HepG2 (cell line): Measurements from ENCODE around the gene MINDY3. TPM values are rescaled to one million over a fixed set of nuclear protein-coding genes. Genes with fewer than 3 reads are reported as not detected.

Source experiments
- FOXP1 ChIP-seq, 2 experiments: fragments of 450-650 bp in 1 of 2; IDR thresholded peaks; 2 replicates each; pipeline ENCODE4 v1.6.1; 2017 to 2018; ENCODE audit warnings: antibody characterized with exemption in 1 of 2
- GFI1 ChIP-seq: sonication (generic); formaldehyde crosslinking; IDR thresholded peaks from 2 replicates; pipeline ENCODE4 v1.5.0; 2020; ENCODE audit warnings: missing genetic modification reagents, mild to moderate bottlenecking, borderline replicate concordance
- HDAC2 ChIP-seq: sonication (generic); formaldehyde crosslinking; IDR thresholded peaks from 2 replicates; pipeline ENCODE4 v1.4.0; 2020; ENCODE audit warnings: missing genetic modification reagents
- HMG20A ChIP-seq: IDR thresholded peaks from 2 replicates; pipeline ENCODE4 v1.6.1; 2016; ENCODE audit warnings: borderline replicate concordance
- MXD4 ChIP-seq: IDR thresholded peaks from 2 replicates; pipeline ENCODE4 v1.6.1; 2016; ENCODE audit warnings: mild to moderate bottlenecking, missing biosample characterization, missing genetic modification reagents
- NCOR1 ChIP-seq: fragments of 200-600 bp; sonication (generic); IDR thresholded peaks from 2 replicates; pipeline ENCODE4 v1.7.0; 2017; ENCODE audit warnings: antibody characterized with exemption, low read length, borderline replicate concordance
- NR2F6 ChIP-seq, 2 experiments: IDR thresholded peaks; 2 replicates each; pipeline ENCODE4 v1.6.1; 2016; ENCODE audit warnings: antibody characterized with exemption in 1 of 2, mild to moderate bottlenecking in 1 of 2
- PPARG ChIP-seq: conservative IDR thresholded peaks from 2 replicates; pipeline ENCODE4 v1.6.1; 2016; ENCODE audit warnings: missing biosample characterization, missing genetic modification reagents
- RCOR2 ChIP-seq: IDR thresholded peaks from 2 replicates; pipeline ENCODE4 v1.6.1; 2016; ENCODE audit warnings: missing biosample characterization, missing genetic modification reagents
- SAFB2 ChIP-seq: sonication (generic); formaldehyde crosslinking; IDR thresholded peaks from 2 replicates; pipeline ENCODE4 v1.5.1; 2020; ENCODE audit warnings: missing genetic modification reagents, low read depth, mild to moderate bottlenecking, borderline replicate concordance
- TBL1XR1 ChIP-seq: fragments of 150-350 bp; IDR thresholded peaks from 2 replicates; pipeline ENCODE4 v1.6.1; 2014; ENCODE audit warnings: borderline replicate concordance, low read length; ENCODE audit not compliant: partially characterized antibody
- ZMYM2 ChIP-seq: sonication (generic); formaldehyde crosslinking; IDR thresholded peaks from 2 replicates; pipeline ENCODE4 v1.8.0; 2022; ENCODE audit warnings: mild to moderate bottlenecking, missing genetic modification reagents
- ZNF337 ChIP-seq: sonication (generic); formaldehyde crosslinking; IDR thresholded peaks from 2 replicates; pipeline ENCODE4 v1.5.1; 2020; ENCODE audit warnings: missing genetic modification reagents, low read depth, mild to moderate bottlenecking, borderline replicate concordance
- ZNF550 ChIP-seq: sonication (generic); formaldehyde crosslinking; IDR thresholded peaks from 2 replicates; pipeline ENCODE4 v1.4.0; 2020; ENCODE audit warnings: mild to moderate bottlenecking, missing genetic modification reagents, borderline replicate concordance
- polyA plus RNA-seq, 8 experiments: library from polyadenylated mRNA; depleted of rRNA in 3 of 8; stranded (reverse) in 7 of 8; unstranded in 1 of 8; fragments of >200 nt; fragmentation: Illumina TruSeq in 4 of 8; extraction: Trizol in 4 of 8; gene quantifications; 2 replicates each; pipeline versions ENCODE4 v1.2.1 to v1.2.3, GENCODE V29; 2011 to 2016; ENCODE audit warnings: low read depth in 4 of 8, missing spikeins in 1 of 8, mixed read lengths in 1 of 8; ENCODE audit not compliant: insufficient read depth in 1 of 8
- total RNA-seq, 5 experiments: library from RNA; depleted of rRNA; stranded (reverse); fragments of >200 nt; fragmentation: Illumina TruSeq; extraction: Trizol; gene quantifications; 2 replicates each; pipeline ENCODE4 v1.2.3, GENCODE V29; 2016; ENCODE audit warnings: low read depth in 1 of 5
- TF ChIP-seq, protein P1 (sequence below): IDR thresholded peaks from 2 replicates; pipeline ENCODE4 v1.4.0; 2020; ENCODE audit warnings: mild to moderate bottlenecking, missing genetic modification reagents
- TF ChIP-seq, protein P2 (sequence below): sonication (generic); formaldehyde crosslinking; IDR thresholded peaks from 2 replicates; pipeline ENCODE4 v1.9.0; 2021; ENCODE audit warnings: mild to moderate bottlenecking, missing genetic modification reagents

MINDY3 gene
- total and polyA plus RNA-seq, 2 of the 13 experiments (the other 11 are each of a cell fraction or from before 2014, with no cell fraction given), result 6.4 to 17.5 TPM

DNA sequence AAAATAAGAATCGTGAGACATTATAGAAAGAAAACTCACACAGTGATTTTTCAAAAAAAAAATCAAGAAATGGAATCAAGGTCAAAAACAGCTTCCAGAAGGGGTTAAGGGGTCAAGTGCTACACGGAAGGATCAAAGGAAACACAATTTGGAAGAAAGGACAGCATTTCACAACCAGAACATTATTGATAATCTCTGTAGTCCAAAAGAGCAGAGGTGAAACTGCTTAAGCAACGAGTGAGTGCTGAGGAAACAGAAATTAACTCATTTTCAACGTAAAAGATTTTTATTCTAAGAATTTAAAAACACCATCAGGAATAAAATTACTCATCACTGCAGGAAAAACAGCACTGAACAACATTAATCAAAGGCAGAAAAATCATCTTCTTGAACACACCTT, 23.5 kb downstream of the MINDY3 start (continued):
- TF ChIP-seq TBL1XR1, result peak; percentile 51
- TF ChIP-seq, protein P1, sequence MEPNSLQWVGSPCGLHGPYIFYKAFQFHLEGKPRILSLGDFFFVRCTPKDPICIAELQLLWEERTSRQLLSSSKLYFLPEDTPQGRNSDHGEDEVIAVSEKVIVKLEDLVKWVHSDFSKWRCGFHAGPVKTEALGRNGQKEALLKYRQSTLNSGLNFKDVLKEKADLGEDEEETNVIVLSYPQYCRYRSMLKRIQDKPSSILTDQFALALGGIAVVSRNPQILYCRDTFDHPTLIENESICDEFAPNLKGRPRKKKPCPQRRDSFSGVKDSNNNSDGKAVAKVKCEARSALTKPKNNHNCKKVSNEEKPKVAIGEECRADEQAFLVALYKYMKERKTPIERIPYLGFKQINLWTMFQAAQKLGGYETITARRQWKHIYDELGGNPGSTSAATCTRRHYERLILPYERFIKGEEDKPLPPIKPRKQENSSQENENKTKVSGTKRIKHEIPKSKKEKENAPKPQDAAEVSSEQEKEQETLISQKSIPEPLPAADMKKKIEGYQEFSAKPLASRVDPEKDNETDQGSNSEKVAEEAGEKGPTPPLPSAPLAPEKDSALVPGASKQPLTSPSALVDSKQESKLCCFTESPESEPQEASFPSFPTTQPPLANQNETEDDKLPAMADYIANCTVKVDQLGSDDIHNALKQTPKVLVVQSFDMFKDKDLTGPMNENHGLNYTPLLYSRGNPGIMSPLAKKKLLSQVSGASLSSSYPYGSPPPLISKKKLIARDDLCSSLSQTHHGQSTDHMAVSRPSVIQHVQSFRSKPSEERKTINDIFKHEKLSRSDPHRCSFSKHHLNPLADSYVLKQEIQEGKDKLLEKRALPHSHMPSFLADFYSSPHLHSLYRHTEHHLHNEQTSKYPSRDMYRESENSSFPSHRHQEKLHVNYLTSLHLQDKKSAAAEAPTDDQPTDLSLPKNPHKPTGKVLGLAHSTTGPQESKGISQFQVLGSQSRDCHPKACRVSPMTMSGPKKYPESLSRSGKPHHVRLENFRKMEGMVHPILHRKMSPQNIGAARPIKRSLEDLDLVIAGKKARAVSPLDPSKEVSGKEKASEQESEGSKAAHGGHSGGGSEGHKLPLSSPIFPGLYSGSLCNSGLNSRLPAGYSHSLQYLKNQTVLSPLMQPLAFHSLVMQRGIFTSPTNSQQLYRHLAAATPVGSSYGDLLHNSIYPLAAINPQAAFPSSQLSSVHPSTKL (CRISPR knock-in tag), result peak; percentile 65
- peak; percentile 98 for TF ChIP-seq NR2F6 (IDR thresholded peaks at IDR 0.05)
- peak; percentile 91 for TF ChIP-seq NR2F6 (CRISPR knock-in tag; IDR thresholded peaks at IDR 0.05)
- TF ChIP-seq ZNF550 (CRISPR knock-in tag), result no peak
- TF ChIP-seq HDAC2 (CRISPR knock-in tag), result 0 out of 2 replicates have a peak, but pooled peaks have one; percentile 35
- TF ChIP-seq FOXP1 (IDR thresholded peaks at IDR 0.05), result no peak
- TF ChIP-seq FOXP1 (CRISPR knock-in tag; IDR thresholded peaks at IDR 0.05), result peak; percentile 58; the same call in 1 of the 2 replicates
- TF ChIP-seq, protein P2, sequence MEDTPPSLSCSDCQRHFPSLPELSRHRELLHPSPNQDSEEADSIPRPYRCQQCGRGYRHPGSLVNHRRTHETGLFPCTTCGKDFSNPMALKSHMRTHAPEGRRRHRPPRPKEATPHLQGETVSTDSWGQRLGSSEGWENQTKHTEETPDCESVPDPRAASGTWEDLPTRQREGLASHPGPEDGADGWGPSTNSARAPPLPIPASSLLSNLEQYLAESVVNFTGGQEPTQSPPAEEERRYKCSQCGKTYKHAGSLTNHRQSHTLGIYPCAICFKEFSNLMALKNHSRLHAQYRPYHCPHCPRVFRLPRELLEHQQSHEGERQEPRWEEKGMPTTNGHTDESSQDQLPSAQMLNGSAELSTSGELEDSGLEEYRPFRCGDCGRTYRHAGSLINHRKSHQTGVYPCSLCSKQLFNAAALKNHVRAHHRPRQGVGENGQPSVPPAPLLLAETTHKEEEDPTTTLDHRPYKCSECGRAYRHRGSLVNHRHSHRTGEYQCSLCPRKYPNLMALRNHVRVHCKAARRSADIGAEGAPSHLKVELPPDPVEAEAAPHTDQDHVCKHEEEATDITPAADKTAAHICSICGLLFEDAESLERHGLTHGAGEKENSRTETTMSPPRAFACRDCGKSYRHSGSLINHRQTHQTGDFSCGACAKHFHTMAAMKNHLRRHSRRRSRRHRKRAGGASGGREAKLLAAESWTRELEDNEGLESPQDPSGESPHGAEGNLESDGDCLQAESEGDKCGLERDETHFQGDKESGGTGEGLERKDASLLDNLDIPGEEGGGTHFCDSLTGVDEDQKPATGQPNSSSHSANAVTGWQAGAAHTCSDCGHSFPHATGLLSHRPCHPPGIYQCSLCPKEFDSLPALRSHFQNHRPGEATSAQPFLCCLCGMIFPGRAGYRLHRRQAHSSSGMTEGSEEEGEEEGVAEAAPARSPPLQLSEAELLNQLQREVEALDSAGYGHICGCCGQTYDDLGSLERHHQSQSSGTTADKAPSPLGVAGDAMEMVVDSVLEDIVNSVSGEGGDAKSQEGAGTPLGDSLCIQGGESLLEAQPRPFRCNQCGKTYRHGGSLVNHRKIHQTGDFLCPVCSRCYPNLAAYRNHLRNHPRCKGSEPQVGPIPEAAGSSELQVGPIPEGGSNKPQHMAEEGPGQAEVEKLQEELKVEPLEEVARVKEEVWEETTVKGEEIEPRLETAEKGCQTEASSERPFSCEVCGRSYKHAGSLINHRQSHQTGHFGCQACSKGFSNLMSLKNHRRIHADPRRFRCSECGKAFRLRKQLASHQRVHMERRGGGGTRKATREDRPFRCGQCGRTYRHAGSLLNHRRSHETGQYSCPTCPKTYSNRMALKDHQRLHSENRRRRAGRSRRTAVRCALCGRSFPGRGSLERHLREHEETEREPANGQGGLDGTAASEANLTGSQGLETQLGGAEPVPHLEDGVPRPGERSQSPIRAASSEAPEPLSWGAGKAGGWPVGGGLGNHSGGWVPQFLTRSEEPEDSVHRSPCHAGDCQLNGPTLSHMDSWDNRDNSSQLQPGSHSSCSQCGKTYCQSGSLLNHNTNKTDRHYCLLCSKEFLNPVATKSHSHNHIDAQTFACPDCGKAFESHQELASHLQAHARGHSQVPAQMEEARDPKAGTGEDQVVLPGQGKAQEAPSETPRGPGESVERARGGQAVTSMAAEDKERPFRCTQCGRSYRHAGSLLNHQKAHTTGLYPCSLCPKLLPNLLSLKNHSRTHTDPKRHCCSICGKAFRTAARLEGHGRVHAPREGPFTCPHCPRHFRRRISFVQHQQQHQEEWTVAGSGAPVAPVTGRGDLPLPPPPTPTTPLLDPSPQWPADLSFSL (CRISPR knock-in tag), result no peak
- TF ChIP-seq GFI1 (CRISPR knock-in tag), result peak; percentile 71; the same call in 1 of the 2 replicates
- no peak for TF ChIP-seq SAFB2
- TF ChIP-seq RCOR2 (CRISPR knock-in tag), result 0 out of 2 replicates have a peak, but pooled peaks have one; percentile 18
- peak; percentile 92 for TF ChIP-seq NCOR1
- peak; percentile 49; the same call in 1 of the 2 replicates for TF ChIP-seq HMG20A
- TF ChIP-seq ZMYM2 (CRISPR knock-in tag), result no peak
- TF ChIP-seq MXD4 (CRISPR knock-in tag), result no peak
- TF ChIP-seq PPARG, result 0 out of 2 replicates have a peak, but pooled peaks have one; percentile 66
- TF ChIP-seq ZNF337 (CRISPR knock-in tag), result no peak
